ENCODE results near the gene ECEL1. TPM values are rescaled to one million over a fixed set of nuclear protein-coding genes. Genes with fewer than 3 reads are reported as not detected.

ECEL1 gene
- total and polyA plus RNA-seq, 2 of the 4 experiments (the other 2 are of a cell fraction): not detected

- Histone ChIP-seq H3K9me1 (ENCODE audit: insufficient read depth, low read length) (no peaks in the 10 kb centered on the region), H3K4me2 (ENCODE audit: low read depth, low read length) (no peak overlapping the region), H2AK9ac (replicated peaks; ENCODE audit: low read depth, low read length, poor library complexity) (no peak overlapping the region), H2BK15ac (ENCODE audit: low read depth, low read length) (no peak overlapping the region), H3K4me1 (ENCODE audit: control insufficient read depth, insufficient read depth, low read length) (no peaks in the 10 kb centered on the region), H3K27me3 (ENCODE audit: control insufficient read depth, insufficient read depth, low read length) (peaks cover 71% of the 10 kb centered on the region), H2BK120ac (ENCODE audit: low read depth, low read length) (no peak overlapping the region), H4K8ac (ENCODE audit: low read depth in 2 of 2, low read length in 2 of 2) (no peak overlapping the region), H3K23ac (ENCODE audit: low read depth, low read length) (no peak overlapping the region), H2AFZ (replicated peaks; ENCODE audit: low read length, poor library complexity) (no peak overlapping the region), H4K91ac (ENCODE audit: insufficient read depth, low read depth, low read length) (no peak overlapping the region), H3K9me3 (ENCODE audit: control insufficient read depth, insufficient read depth, low read length) (no peaks in the 10 kb centered on the region), H3K27ac (ENCODE audit: insufficient read depth, low read length) (no peak overlapping the region), H3K56ac (ENCODE audit: extremely low read depth, insufficient read depth, low read length) (no peak overlapping the region), H3K4ac (ENCODE audit: low read depth, low read length) (no peak overlapping the region), H3K9ac (ENCODE audit: low read depth, low read length) (no peak overlapping the region), H4K20me1 (ENCODE audit: insufficient read depth, low read length) (no peaks in the 10 kb centered on the region), H2BK5ac (ENCODE audit: low read depth, low read length, poor library complexity, severe bottlenecking) (no peak overlapping the region), H2AK5ac (ENCODE audit: low read depth, low read length) (no peak overlapping the region), H3K79me1 (ENCODE audit: low read depth in 1 of 2, low read length in 2 of 2) (no peaks in the 10 kb centered on the region), H3K14ac (replicated peaks; ENCODE audit: low read depth, low read length) (no peak overlapping the region), H3K4me3 (ENCODE audit: insufficient read depth, low read depth, low read length) (no peak overlapping the region), H2BK20ac (ENCODE audit: low read depth, low read length) (no peak overlapping the region), H4K5ac (ENCODE audit: low read depth, low read length) (no peak overlapping the region), H3K18ac (ENCODE audit: low read depth, low read length) (no peak overlapping the region), H3K36me3 (ENCODE audit: control insufficient read depth, insufficient read depth, low read length) (no peaks in the 10 kb centered on the region)
- DNase-seq: no peak
- ChIA-PET CTCF (no interaction called here), POLR2A (ENCODE audit: unreplicated experiment) (no interaction called here)
- 33% methylated on average over 1 of the region's 6 CpGs; no CpG with 5 or more reads in 1 of the 2 experiments for WGBS, 2 experiments (ENCODE audit: extremely low coverage in 2 of 2, insufficient read length in 1 of 2)
- dilution Hi-C loops (cut with HindIII; ENCODE audit: low sequenced_read_pairs, unreplicated experiment) (no loop called here), intact Hi-C loops (cut with micrococcal nuclease) (no loop called here), in situ Hi-C loops (cut with MboI; ENCODE audit: low sequenced_read_pairs) (no loop called here)
- no peak for ATAC-seq (ENCODE audit: low read depth)
- BruUV-seq (replicated peaks): no TSS peak
- TF ChIP-seq CEBPB (IDR thresholded peaks at IDR 0.05; ENCODE audit: low read depth, low read length): no peak
- TF ChIP-seq BHLHE40 (IDR thresholded peaks at IDR 0.05; ENCODE audit: low read depth, low read length): no peak
- TF ChIP-seq RCOR1 (IDR thresholded peaks at IDR 0.05; ENCODE audit: insufficient replicate concordance, low read length): no peak
- TF ChIP-seq ELK1 (IDR thresholded peaks at IDR 0.05; ENCODE audit: borderline replicate concordance, low read depth, low read length): no peak
- TF ChIP-seq MXI1 (IDR thresholded peaks at IDR 0.05; ENCODE audit: borderline replicate concordance, low read depth, low read length): no peak
- no peak for TF ChIP-seq CHD1 (IDR thresholded peaks at IDR 0.05; ENCODE audit: low read depth, low read length)
- TF ChIP-seq USF2 (IDR thresholded peaks at IDR 0.05; ENCODE audit: low read depth, low read length): no peak
- no peak for TF ChIP-seq NFE2L2 (IDR thresholded peaks at IDR 0.05; ENCODE audit: low read depth, low read length)
- no peak for TF ChIP-seq CTCF (conservative IDR thresholded peaks at IDR 0.05; ENCODE audit: low read depth, low read length)
- TF ChIP-seq FOS (IDR thresholded peaks at IDR 0.05; ENCODE audit: low read depth, low read length): no peak
- no peak for TF ChIP-seq SMC3 (IDR thresholded peaks at IDR 0.05; ENCODE audit: low read depth, low read length)
Measured at GRCh38 chr2:232524771-232525170, 37.1 kb upstream of the ECEL1 start.
